Measurements from ENCODE around the gene ZC3HAV1L.
A peak's percentile ranks its signal among the peaks of the same experiment; 100 is the strongest.
"Not testable (repeated sequence)": the region's sequence is repeated elsewhere in the genome, so short reads cannot be mapped to it uniquely, and the experiment has no call there.

Gene ZC3HAV1L

GRCh38 chr7:139035586-139036353 lies at the start of gene ZC3HAV1L:
Gene ZC3HAV1L (minus strand): TSS chr7:139036042. CDS start chr7:139036017, 25 bp downstream.
- DNase-seq, result peak; percentile 78

GRCh38 chr7:139084709-139085108 lies 48.9 kb upstream of the ZC3HAV1L start:
- no peak for DNase-seq

GRCh38 chr7:139081584-139081983 lies 45.7 kb upstream of the ZC3HAV1L start:
- no peak for DNase-seq

GRCh38 chr7:139080905-139081304 lies 45.1 kb upstream of the ZC3HAV1L start:
- DNase-seq, result no peak

- no peak for DNase-seq
These were observed 44.0 kb upstream of the ZC3HAV1L start for GRCh38 chr7:139079861-139080260.

- no peak for DNase-seq
These were observed 43.1 kb upstream of the ZC3HAV1L start for GRCh38 chr7:139078911-139079310.

- DNase-seq, result no peak
These were observed 42.6 kb upstream of the ZC3HAV1L start for GRCh38 chr7:139078399-139078798.

GRCh38 chr7:139077706-139078105 lies 41.9 kb upstream of the ZC3HAV1L start:
- DNase-seq, result not testable (repeated sequence)

GRCh38 chr7:139075871-139076686 lies 40.2 kb upstream of the ZC3HAV1L start:
- no peak for DNase-seq

GRCh38 chr7:139075031-139075652 lies 39.3 kb upstream of the ZC3HAV1L start:
- peak; percentile 73 for DNase-seq

- DNase-seq, result no peak
These were observed 37.0 kb upstream of the ZC3HAV1L start for GRCh38 chr7:139072796-139073195.

GRCh38 chr7:139071680-139072079 lies 35.8 kb upstream of the ZC3HAV1L start:
- no peak for DNase-seq

- DNase-seq, result no peak
These were observed 32.9 kb upstream of the ZC3HAV1L start for GRCh38 chr7:139068544-139069399.

- no peak for DNase-seq
These were observed 30.5 kb upstream of the ZC3HAV1L start for GRCh38 chr7:139066315-139066714.

GRCh38 chr7:139065323-139065722 lies 29.5 kb upstream of the ZC3HAV1L start:
- no peak for DNase-seq

GRCh38 chr7:139061416-139061815 lies 25.6 kb upstream of the ZC3HAV1L start:
- DNase-seq, result no peak

GRCh38 chr7:139060695-139061237 lies 24.9 kb upstream of the ZC3HAV1L start:
- DNase-seq, result no peak

GRCh38 chr7:139059905-139060304 lies 24.1 kb upstream of the ZC3HAV1L start:
- DNase-seq, result no peak

- peak; percentile 60 for DNase-seq
These were observed 23.1 kb upstream of the ZC3HAV1L start for GRCh38 chr7:139058943-139059342.

GRCh38 chr7:139055674-139056073 lies 19.8 kb upstream of the ZC3HAV1L start:
- no peak for DNase-seq

GRCh38 chr7:139054656-139055055 lies 18.8 kb upstream of the ZC3HAV1L start:
- not testable (repeated sequence) for DNase-seq

- DNase-seq, result no peak
These were observed 18.3 kb upstream of the ZC3HAV1L start for GRCh38 chr7:139054101-139054500.

Data from fibroblast of skin of right quadriceps (primary cell).